ENCODE measurements around the gene SFMBT1.
"Not testable (repeated sequence)": the region's sequence is repeated elsewhere in the genome, so short reads cannot be mapped to it uniquely, and the experiment has no call there.

Gene SFMBT1

GRCh38 chr3:53056442-53056841 lies 10.6 kb upstream of the SFMBT1 start:
- Histone ChIP-seq H3K9ac (ENCODE audit: low read depth, low read length) (no peak overlapping the region), H3K27me3 (ENCODE audit: insufficient read depth, low read length, poor library complexity) (no peaks in the 10 kb centered on the region), H3K4me1 (ENCODE audit: insufficient read depth, low read length) (no peaks in the 10 kb centered on the region), H3K36me3 (ENCODE audit: insufficient read depth, low read length) (no peaks in the 10 kb centered on the region), H3K27ac (ENCODE audit: low read length) (no peak overlapping the region), H2AFZ (ENCODE audit: low read depth, low read length) (no peak overlapping the region), H3K9me3 (ENCODE audit: insufficient read depth, low read length, severe bottlenecking) (no peaks in the 10 kb centered on the region), H3K4me2 (ENCODE audit: insufficient read depth, low read length) (no peak overlapping the region), H4K20me1 (ENCODE audit: insufficient read depth, low read length) (no peaks in the 10 kb centered on the region), H3K4me3 (ENCODE audit: low read depth in 1 of 2, low read length in 2 of 2) (no peak overlapping the region), H3K79me2 (ENCODE audit: insufficient read depth, low read length) (no peaks in the 10 kb centered on the region)
- peak; percentile 39 for TF ChIP-seq CTCF (IDR thresholded peaks at IDR 0.05; ENCODE audit: borderline replicate concordance, extremely low read depth, low read length, poor library complexity, severe bottlenecking)
- no peak for TF ChIP-seq EZH2 (IDR thresholded peaks at IDR 0.05; ENCODE audit: borderline replicate concordance, low read depth, low read length, severe bottlenecking)
- DNase-seq: no peak
- ATAC-seq (ENCODE audit: insufficient read depth, low read depth): peak; percentile 63

DNA sequence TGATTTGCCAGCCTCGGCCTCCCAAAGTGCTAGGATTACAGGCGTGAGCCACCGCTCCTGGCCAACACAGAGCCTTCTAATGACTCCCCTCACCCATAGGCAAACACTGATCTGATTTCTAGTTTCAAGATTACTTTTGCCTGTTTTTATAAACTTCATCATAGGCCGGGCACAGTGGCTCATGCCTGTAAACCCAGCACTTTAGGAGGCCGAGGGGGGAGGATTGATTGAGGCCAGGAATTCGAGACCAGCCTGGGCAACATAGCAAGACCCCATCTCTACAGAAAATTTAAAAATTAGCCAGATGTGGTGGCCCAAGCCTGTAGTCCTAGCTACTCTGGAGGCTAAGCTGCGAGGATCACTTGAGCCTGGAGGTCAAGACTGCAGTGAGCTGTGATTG lies 8.4 kb upstream of the SFMBT1 start:
- H3K4me1 ChIP-seq (ENCODE audit: insufficient read depth, low read length); ATAC-seq (ENCODE audit: insufficient read depth, low read depth); H4K20me1 ChIP-seq (ENCODE audit: insufficient read depth, low read length); H3K36me3 ChIP-seq (ENCODE audit: insufficient read depth, low read length); H3K9me3 ChIP-seq (ENCODE audit: insufficient read depth, low read length, severe bottlenecking); H3K27me3 ChIP-seq (ENCODE audit: insufficient read depth, low read length, poor library complexity); H3K9ac ChIP-seq (ENCODE audit: low read depth, low read length); H3K79me2 ChIP-seq (ENCODE audit: insufficient read depth, low read length); H3K4me2 ChIP-seq (ENCODE audit: insufficient read depth, low read length); H3K27ac ChIP-seq (ENCODE audit: low read length); H3K4me3 ChIP-seq (ENCODE audit: low read depth in 1 of 2, low read length in 2 of 2); H2AFZ ChIP-seq (ENCODE audit: low read depth, low read length): not testable (repeated sequence)
- DNase-seq: peak; percentile 0

GRCh38 chr3:53051929-53052328 lies 6.1 kb upstream of the SFMBT1 start:
- TF ChIP-seq EZH2 (IDR thresholded peaks at IDR 0.05; ENCODE audit: borderline replicate concordance, low read depth, low read length, severe bottlenecking) (no peak), CTCF (IDR thresholded peaks at IDR 0.05; ENCODE audit: borderline replicate concordance, extremely low read depth, low read length, poor library complexity, severe bottlenecking) (no peak)
- no peak overlapping the region for H2AFZ ChIP-seq (ENCODE audit: low read depth, low read length)
- no peaks in the 10 kb centered on the region for H3K79me2 ChIP-seq (ENCODE audit: insufficient read depth, low read length)
- H3K9ac ChIP-seq (ENCODE audit: low read depth, low read length): no peak overlapping the region
- no peak overlapping the region for H3K4me2 ChIP-seq (ENCODE audit: insufficient read depth, low read length)
- no peaks in the 10 kb centered on the region for H3K27me3 ChIP-seq (ENCODE audit: insufficient read depth, low read length, poor library complexity)
- H3K9me3 ChIP-seq (ENCODE audit: insufficient read depth, low read length, severe bottlenecking): no peaks in the 10 kb centered on the region
- no peaks in the 10 kb centered on the region for H3K36me3 ChIP-seq (ENCODE audit: insufficient read depth, low read length)
- ATAC-seq (ENCODE audit: insufficient read depth, low read depth): no peak
- no peak overlapping the region for H3K27ac ChIP-seq (ENCODE audit: low read length)
- no peak for DNase-seq
- no peaks in the 10 kb centered on the region for H4K20me1 ChIP-seq (ENCODE audit: insufficient read depth, low read length)
- H3K4me3 ChIP-seq (ENCODE audit: low read depth in 1 of 2, low read length in 2 of 2): no peak overlapping the region
- no peaks in the 10 kb centered on the region for H3K4me1 ChIP-seq (ENCODE audit: insufficient read depth, low read length)

DNA sequence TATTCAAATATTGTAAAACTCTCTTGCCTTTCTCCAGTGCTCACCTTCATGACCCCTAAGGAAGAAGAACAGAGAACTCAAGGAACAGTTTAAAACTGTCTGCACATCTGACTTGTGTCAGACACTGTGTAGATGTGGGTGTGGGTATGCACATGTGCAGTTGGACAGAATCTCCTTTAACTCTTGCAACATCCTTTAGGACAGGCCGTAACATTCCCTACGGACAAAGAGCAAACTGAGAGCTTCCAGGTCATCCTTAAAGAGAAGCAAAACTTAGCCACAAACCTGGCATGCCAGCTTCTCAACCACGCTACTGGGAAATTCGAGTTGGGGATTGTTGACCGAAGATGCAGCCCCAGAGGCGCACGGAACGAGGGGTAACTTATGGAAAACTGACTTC lies 4.1 kb upstream of the SFMBT1 start:
- no peaks in the 10 kb centered on the region for H3K27me3 ChIP-seq (ENCODE audit: insufficient read depth, low read length, poor library complexity)
- ATAC-seq (ENCODE audit: insufficient read depth, low read depth): no peak
- DNase-seq: no peak
- peaks cover 8% of the 10 kb centered on the region for H3K4me1 ChIP-seq (ENCODE audit: insufficient read depth, low read length)
- peaks cover 6% of the 10 kb centered on the region for H3K79me2 ChIP-seq (ENCODE audit: insufficient read depth, low read length)
- H3K9ac ChIP-seq (ENCODE audit: low read depth, low read length): no peak overlapping the region
- no peaks in the 10 kb centered on the region for H3K9me3 ChIP-seq (ENCODE audit: insufficient read depth, low read length, severe bottlenecking)
- no peak overlapping the region for H3K4me2 ChIP-seq (ENCODE audit: insufficient read depth, low read length)
- no peak overlapping the region for H2AFZ ChIP-seq (ENCODE audit: low read depth, low read length)
- TF ChIP-seq CTCF (IDR thresholded peaks at IDR 0.05; ENCODE audit: borderline replicate concordance, extremely low read depth, low read length, poor library complexity, severe bottlenecking) (no peak), EZH2 (IDR thresholded peaks at IDR 0.05; ENCODE audit: borderline replicate concordance, low read depth, low read length, severe bottlenecking) (no peak)
- no peak overlapping the region for H3K27ac ChIP-seq (ENCODE audit: low read length)
- H3K4me3 ChIP-seq (ENCODE audit: low read depth in 1 of 2, low read length in 2 of 2): no peak overlapping the region
- H4K20me1 ChIP-seq (ENCODE audit: insufficient read depth, low read length): no peaks in the 10 kb centered on the region
- no peaks in the 10 kb centered on the region; the same call in 1 of the 2 replicates for H3K36me3 ChIP-seq (ENCODE audit: insufficient read depth, low read length)

All from DND-41 (cell line).